Sigmoid colon (tissue), 4 donors: Measurements from ENCODE around the gene PEX14.

Source experiments
- POLR2A ChIP-seq, 2 donors: fragments of 450-650 bp; IDR thresholded peaks; one replicate each; pipeline ENCODE4 v1.6.1; 2016; ENCODE audit warnings: antibody characterized with exemption in 2 of 2, mild to moderate bottlenecking in 2 of 2, moderate library complexity in 2 of 2
- POLR2AphosphoS5 ChIP-seq, 4 donors: sonication (generic); formaldehyde crosslinking; IDR thresholded peaks; one replicate each; pipeline ENCODE4 v1.6.1; 2017; ENCODE audit warnings: antibody characterized with exemption in 4 of 4
- TF ChIP-seq, protein P1 (sequence below), 4 experiments: fragments of 450-650 bp in 3 of 4; fragments of 200-600 bp in 1 of 4; IDR thresholded peaks; one replicate each; pipeline ENCODE4 v1.5.1; 2016 to 2019; ENCODE audit warnings: antibody characterized with exemption in 4 of 4, mild to moderate bottlenecking in 3 of 4, moderate library complexity in 2 of 4

DNA sequence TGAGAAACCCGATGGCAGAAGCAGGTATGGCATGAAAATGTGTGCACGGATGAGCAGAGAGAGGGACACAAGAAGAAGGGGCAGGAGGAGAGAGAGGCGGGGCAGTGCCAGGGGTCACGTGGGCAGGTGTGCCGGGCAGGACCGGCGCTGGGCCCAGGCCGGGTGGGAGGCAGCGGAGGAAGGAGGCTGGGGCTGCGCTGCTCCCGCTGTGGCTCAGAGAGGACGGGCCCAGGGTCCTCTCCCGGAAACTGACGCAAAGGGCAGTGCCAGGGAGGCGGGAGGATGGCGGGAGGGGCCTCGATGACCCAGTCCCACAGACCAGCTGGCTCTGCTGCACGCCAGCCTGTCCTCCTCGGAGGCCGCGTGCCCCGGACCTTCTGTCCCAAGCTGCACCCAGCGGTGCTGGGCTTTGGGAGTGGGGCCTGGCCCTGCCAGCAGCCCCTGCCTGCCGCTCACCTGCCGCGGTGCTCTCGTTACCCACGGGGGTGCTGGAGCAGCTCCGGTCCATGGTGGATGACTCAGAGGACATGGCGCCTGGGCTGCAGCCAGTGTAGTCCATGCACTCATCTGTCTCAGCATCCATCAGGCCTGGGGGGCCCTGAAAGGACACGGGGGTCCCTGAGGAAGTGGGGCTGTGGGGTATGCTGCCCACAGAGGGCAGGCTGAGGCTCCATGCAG is 167.8 kb downstream of the PEX14 start:
- TF ChIP-seq, protein P1, sequence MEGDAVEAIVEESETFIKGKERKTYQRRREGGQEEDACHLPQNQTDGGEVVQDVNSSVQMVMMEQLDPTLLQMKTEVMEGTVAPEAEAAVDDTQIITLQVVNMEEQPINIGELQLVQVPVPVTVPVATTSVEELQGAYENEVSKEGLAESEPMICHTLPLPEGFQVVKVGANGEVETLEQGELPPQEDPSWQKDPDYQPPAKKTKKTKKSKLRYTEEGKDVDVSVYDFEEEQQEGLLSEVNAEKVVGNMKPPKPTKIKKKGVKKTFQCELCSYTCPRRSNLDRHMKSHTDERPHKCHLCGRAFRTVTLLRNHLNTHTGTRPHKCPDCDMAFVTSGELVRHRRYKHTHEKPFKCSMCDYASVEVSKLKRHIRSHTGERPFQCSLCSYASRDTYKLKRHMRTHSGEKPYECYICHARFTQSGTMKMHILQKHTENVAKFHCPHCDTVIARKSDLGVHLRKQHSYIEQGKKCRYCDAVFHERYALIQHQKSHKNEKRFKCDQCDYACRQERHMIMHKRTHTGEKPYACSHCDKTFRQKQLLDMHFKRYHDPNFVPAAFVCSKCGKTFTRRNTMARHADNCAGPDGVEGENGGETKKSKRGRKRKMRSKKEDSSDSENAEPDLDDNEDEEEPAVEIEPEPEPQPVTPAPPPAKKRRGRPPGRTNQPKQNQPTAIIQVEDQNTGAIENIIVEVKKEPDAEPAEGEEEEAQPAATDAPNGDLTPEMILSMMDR (IDR thresholded peaks at IDR 0.05) = no peak
- TF ChIP-seq POLR2AphosphoS5 (IDR thresholded peaks at IDR 0.05) = peak in 2 of 4 donors; percentile 21 to 27
- TF ChIP-seq POLR2A (IDR thresholded peaks at IDR 0.05) = no peak
